Coronary artery (tissue), 2 donors: Measurements from ENCODE around the gene COQ9.
A peak's percentile ranks its signal among the peaks of the same experiment; 100 is the strongest.
"Not testable (repeated sequence)": the region's sequence is repeated elsewhere in the genome, so short reads cannot be mapped to it uniquely, and the experiment has no call there.

ENCODE experiments used
- DNase-seq: peaks from one replicate; pipeline ENCODE4 v3.0.0-alpha.2; 2017; ENCODE audit warnings: low spot score
- H3K27ac ChIP-seq, 2 donors: fragments of 200-600 bp; sonication (generic); one replicate each; pipeline ENCODE4 v1.5.1; 2016 to 2019
- H3K4me3 ChIP-seq: fragments of 200-600 bp; sonication (generic); 2 replicates; pipeline ENCODE4 v1.5.1; 2016; ENCODE audit warnings: mild to moderate bottlenecking, moderate library complexity
- TF ChIP-seq, protein P1 (sequence below): fragments of 200-600 bp; sonication (generic); IDR thresholded peaks from one replicate; pipeline ENCODE4 v1.5.1; 2019; ENCODE audit warnings: antibody characterized with exemption

Gene COQ9

DNA sequence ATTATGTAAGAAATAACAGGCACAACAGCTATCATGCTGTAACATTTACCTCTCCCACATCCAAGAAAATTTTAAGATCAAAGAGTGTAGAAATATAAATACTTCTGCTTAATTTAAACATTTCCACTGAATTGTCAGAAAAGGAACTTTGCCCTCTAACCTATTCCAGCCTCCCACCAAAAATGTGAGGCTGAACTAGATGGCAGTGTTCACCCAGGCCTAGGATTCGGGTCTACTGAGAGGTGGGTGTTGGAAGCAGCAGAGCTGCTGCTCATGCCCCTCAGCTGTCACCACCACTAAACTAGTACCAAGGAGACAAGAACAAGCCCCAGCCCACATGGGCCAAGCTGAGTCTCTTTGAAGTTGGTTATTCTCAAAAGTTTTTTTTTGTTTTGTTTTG, 11.4 kb upstream of the COQ9 start:
- TF ChIP-seq, protein P1, sequence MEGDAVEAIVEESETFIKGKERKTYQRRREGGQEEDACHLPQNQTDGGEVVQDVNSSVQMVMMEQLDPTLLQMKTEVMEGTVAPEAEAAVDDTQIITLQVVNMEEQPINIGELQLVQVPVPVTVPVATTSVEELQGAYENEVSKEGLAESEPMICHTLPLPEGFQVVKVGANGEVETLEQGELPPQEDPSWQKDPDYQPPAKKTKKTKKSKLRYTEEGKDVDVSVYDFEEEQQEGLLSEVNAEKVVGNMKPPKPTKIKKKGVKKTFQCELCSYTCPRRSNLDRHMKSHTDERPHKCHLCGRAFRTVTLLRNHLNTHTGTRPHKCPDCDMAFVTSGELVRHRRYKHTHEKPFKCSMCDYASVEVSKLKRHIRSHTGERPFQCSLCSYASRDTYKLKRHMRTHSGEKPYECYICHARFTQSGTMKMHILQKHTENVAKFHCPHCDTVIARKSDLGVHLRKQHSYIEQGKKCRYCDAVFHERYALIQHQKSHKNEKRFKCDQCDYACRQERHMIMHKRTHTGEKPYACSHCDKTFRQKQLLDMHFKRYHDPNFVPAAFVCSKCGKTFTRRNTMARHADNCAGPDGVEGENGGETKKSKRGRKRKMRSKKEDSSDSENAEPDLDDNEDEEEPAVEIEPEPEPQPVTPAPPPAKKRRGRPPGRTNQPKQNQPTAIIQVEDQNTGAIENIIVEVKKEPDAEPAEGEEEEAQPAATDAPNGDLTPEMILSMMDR = no peak
- H3K4me3 ChIP-seq = no peak overlapping the region
- no peak overlapping the region for H3K27ac ChIP-seq
- no peak for DNase-seq

DNA sequence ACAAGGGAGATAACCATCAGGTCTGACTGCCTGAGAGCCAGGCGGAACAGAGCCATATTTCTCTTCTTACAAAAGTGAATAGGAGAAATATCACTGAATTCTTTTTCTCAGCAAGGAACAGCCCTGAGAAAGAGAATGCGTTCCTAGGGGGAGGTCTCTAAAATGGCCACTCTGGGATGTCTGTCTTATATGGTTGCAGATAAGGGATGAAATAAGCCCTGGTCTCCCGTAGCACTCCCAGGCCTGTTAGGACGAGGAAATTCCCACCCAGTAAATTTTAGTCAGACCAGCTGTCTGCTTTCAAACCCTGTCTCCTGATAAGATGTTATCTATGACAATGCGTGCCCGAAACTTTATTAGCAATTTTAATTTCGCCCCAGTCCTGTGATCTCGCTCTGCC, 7.3 kb upstream of the COQ9 start:
- not testable (repeated sequence) for DNase-seq, H3K4me3 ChIP-seq, H3K27ac ChIP-seq

DNA sequence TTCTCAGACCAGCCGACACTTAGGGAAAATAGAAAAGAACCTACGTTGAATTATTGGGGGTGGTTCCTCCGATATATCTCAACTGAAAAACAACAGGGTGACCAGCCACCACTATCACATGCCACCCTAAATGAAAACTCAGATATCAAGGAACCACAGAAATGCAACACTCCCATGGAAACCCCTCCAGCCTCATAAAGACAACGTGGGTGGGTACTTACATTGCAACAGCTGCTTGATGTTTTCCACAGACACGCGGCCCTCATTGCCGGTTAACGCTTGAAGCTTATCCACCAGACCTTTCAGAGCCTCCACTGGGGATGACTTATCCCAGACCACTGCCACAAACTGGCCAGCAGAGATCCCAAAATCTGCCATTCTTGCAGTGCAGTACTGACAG, 6.7 kb upstream of the COQ9 start:
- H3K27ac ChIP-seq, DNase-seq, H3K4me3 ChIP-seq: not testable (repeated sequence)

DNA sequence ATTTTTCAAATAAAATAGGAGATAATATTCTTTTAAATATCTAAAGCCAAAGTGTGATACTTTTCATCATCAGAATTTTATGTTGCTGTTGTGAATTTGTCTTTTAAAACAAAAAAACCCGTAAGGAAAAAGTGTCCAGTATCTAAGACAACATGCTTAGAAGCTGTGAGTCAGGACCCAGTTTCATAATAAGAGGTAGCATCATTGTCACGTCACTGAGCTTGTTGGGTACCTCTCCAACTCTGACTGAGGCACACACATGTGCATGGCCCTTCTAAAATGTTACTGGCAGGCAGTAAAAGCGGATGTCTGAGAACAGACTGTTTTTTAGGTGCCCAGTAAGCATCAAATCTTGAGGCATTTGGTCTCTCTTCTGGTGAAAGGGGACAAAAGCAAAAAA, 2.6 kb upstream of the COQ9 start:
- no peak overlapping the region for H3K4me3 ChIP-seq

DNA sequence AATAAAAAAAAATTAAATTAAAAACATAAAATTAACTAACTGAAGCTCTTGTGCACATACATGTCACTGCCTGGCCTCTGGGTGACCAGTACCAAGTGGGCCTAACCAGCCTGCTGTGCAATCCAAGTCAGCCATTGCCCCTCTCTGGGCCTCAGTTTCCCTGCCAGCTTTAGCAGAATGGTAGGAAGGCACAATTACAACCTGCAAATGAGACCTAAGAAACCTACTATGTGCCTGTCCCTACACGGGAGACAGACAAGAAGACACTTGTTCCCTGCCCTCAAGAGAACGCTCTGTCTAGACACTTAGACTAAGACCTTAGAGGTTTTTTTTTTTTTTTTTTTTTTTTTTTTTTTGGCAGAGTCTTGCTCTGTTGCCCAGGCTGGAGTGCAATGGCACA, 1.8 kb upstream of the COQ9 start:
- H3K27ac ChIP-seq = no peak overlapping the region
- no peak overlapping the region for H3K4me3 ChIP-seq
- no peak for DNase-seq
- TF ChIP-seq, protein P1 = no peak

More for the DNA sequence above, 2.6 kb upstream of the COQ9 start:
- DNase-seq = no peak
- no peak overlapping the region for H3K27ac ChIP-seq
- TF ChIP-seq, protein P1 = no peak

DNA sequence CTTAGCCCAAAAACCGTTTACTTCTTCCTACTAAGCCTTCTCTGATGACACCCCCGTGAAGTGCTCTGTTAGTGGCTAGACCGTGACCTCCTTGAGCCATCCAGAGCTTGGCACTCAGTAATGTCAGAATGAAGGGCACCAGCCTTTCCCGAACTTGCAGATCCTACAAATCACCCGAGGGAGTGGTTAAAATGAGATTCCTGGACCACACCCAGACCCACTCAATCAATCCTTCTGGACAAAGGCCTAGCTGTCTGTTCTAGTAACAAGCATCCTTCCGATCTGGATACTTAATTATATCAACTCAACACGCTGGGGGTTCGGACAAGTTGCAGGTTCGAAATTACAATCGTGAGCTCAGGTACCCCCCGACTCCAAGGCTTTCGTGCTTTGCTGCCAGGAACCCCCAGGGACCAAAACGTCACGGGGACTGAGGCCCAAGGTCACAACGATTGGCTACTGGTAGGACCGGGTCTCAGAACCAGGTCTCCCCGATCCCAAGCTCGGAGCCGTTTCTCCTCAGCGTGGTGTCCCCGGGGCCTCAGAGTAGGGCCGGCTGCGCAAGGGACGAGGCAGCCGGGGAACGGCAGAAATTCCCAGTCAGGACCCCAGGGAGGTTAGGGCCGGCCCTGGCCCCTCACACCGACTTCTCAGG, 621 bp upstream of the COQ9 start:
- peak overlapping the region; percentile 93 for H3K4me3 ChIP-seq
- TF ChIP-seq, protein P1 = no peak
- DNase-seq = no peak
- H3K27ac ChIP-seq = peak overlapping the region; percentile 88 to 89

DNA sequence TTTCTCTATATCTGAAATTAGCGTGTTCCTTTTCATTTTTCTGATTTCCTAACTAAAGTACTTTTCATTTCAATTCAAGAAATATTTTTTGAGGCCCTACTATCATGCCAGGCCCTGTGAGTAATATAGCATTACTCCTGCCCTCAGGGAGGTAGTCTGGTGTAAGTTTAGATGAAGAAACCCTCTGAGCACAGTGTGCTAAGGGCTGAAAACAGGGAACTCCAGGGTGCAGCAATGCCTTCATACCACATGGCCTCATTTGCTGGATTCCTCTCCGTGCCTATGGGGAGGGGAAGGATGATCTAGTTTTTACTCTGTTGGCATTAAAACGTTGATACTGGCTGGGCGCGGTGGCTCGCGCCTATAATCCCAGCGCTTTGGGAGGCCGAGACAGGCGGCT, 4.7 kb downstream of the COQ9 start:
- TF ChIP-seq, protein P1 = no peak
- H3K4me3 ChIP-seq = no peak overlapping the region

DNA sequence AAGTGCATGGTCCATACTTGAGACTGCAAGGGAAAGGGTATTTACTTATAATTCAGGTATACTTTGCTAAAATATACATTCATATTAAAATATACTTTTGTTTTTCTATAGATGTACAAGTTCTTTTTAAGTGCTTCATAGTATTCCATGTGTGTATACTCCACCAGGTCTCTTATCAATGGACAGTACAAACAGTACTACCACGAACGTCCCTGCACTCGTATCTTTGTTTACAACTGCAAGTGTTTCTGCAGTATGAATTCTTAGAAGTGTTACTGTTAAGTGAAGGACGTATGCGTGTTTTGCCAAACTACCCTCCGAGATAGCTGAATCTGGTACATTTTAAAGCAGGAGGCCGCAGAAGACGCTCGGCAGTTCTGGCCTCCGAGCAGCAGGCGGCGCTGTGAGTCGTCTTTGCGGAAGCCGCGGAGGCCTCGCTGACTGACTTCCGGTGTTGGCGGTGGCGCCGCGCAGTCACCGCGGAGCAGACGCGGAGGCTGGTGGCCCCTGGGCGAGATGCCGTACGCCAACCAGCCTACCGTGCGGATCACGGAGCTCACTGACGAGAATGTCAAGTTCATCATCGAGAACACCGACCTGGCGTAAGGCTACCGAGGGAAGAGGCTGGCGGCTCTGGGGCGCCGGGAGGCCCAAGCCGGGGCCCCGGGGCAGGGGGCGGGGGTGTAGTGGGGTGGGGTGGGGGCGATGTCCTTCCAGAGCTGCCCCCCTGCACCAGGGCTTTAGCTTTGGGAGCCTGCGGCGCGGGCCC, 15.1 kb downstream of the COQ9 start, which contains the start of gene POLR2C:
Gene POLR2C, plus strand, starts transcription at position 471 of the 769 bp plus-strand sequence. Its CDS starts 46 bp downstream, at position 517.
- peak within 1 kb of the TSS; percentile 96 for H3K4me3 ChIP-seq
- peak within 1 kb of the TSS; percentile 90 to 94 for H3K27ac ChIP-seq
- peak; percentile 86 for DNase-seq
- TF ChIP-seq, protein P1 = peak; percentile 97

More for the DNA sequence above, 4.7 kb downstream of the COQ9 start:
- H3K27ac ChIP-seq = no peak overlapping the region
- no peak for DNase-seq
